HepG2 (cell line): ENCODE results near the gene CCM2L. TPM values are rescaled to one million over a fixed set of nuclear protein-coding genes. Genes with fewer than 3 reads are reported as not detected.

ENCODE experiments used
- AFF4 ChIP-seq: sonication (generic); formaldehyde crosslinking; IDR thresholded peaks from 2 replicates; pipeline ENCODE4 v1.4.0; 2020; ENCODE audit warnings: missing genetic modification reagents
- CEBPB ChIP-seq: IDR thresholded peaks from 2 replicates; pipeline ENCODE4 v1.6.1; 2011; ENCODE audit warnings: low read depth, low read length, improper control_type of control experiment, borderline replicate concordance
- E2F5 ChIP-seq: sonication (generic); formaldehyde crosslinking; conservative IDR thresholded peaks from 2 replicates; pipeline ENCODE4 v1.4.0; 2020; ENCODE audit warnings: missing genetic modification reagents
- IRF1 ChIP-seq: sonication (generic); formaldehyde crosslinking; IDR thresholded peaks from 2 replicates; pipeline ENCODE4 v1.4.0; 2020; ENCODE audit warnings: low read depth, mild to moderate bottlenecking, missing genetic modification reagents
- PRPF4 ChIP-seq: fragments of 200-400 bp; formaldehyde crosslinking; IDR thresholded peaks from 2 replicates; pipeline ENCODE4 v1.6.1; 2016; ENCODE audit warnings: low read length, low read depth; ENCODE audit not compliant: poor library complexity, severe bottlenecking
- ZBTB3 ChIP-seq: sonication (generic); formaldehyde crosslinking; IDR thresholded peaks from 2 replicates; pipeline ENCODE4 v1.4.0; 2020; ENCODE audit warnings: low read depth, mild to moderate bottlenecking, moderate library complexity, missing genetic modification reagents, borderline replicate concordance
- ZKSCAN1 ChIP-seq: fragments of 150-350 bp; IDR thresholded peaks from 2 replicates; pipeline ENCODE4 v1.6.1; 2014; ENCODE audit warnings: low read length
- ZNF230 ChIP-seq: sonication (generic); formaldehyde crosslinking; IDR thresholded peaks from 2 replicates; pipeline ENCODE4 v1.4.0; 2020; ENCODE audit warnings: mild to moderate bottlenecking, missing genetic modification reagents
- ZNF460 ChIP-seq: sonication (generic); formaldehyde crosslinking; IDR thresholded peaks from 2 replicates; pipeline ENCODE4 v1.5.1; 2020; ENCODE audit warnings: missing genetic modification reagents, mild to moderate bottlenecking, borderline replicate concordance
- ZNF646 ChIP-seq: sonication (generic); formaldehyde crosslinking; IDR thresholded peaks from 2 replicates; pipeline ENCODE4 v1.9.0; 2021; ENCODE audit warnings: mild to moderate bottlenecking, missing genetic modification reagents
- ZNF761 ChIP-seq: sonication (generic); formaldehyde crosslinking; conservative IDR thresholded peaks from 2 replicates; pipeline ENCODE4 v1.4.0; 2020; ENCODE audit warnings: mild to moderate bottlenecking, missing genetic modification reagents
- ZNF792 ChIP-seq: IDR thresholded peaks from 2 replicates; pipeline ENCODE4 v1.6.1; 2016
- ZUFSP ChIP-seq: sonication (generic); formaldehyde crosslinking; IDR thresholded peaks from 2 replicates; pipeline ENCODE4 v1.9.0; 2021; ENCODE audit warnings: missing genetic modification reagents, mild to moderate bottlenecking, borderline replicate concordance
- polyA plus RNA-seq, 8 experiments: library from polyadenylated mRNA; depleted of rRNA in 3 of 8; stranded (reverse) in 7 of 8; unstranded in 1 of 8; fragments of >200 nt; fragmentation: Illumina TruSeq in 4 of 8; extraction: Trizol in 4 of 8; gene quantifications; 2 replicates each; pipeline versions ENCODE4 v1.2.1 to v1.2.3, GENCODE V29; 2011 to 2016; ENCODE audit warnings: low read depth in 4 of 8, missing spikeins in 1 of 8, mixed read lengths in 1 of 8; ENCODE audit not compliant: insufficient read depth in 1 of 8
- total RNA-seq, 5 experiments: library from RNA; depleted of rRNA; stranded (reverse); fragments of >200 nt; fragmentation: Illumina TruSeq; extraction: Trizol; gene quantifications; 2 replicates each; pipeline ENCODE4 v1.2.3, GENCODE V29; 2016; ENCODE audit warnings: low read depth in 1 of 5

The CCM2L gene
- total and polyA plus RNA-seq, 2 of the 13 experiments (the other 11 are each of a cell fraction or from before 2014, with no cell fraction given) = 0.15 TPM; not detected in 1

GRCh38 chr20:32079655-32080109 is 69.4 kb downstream of the CCM2L start (continued):
- no peak for TF ChIP-seq AFF4 (CRISPR knock-in tag)
- peak; percentile 61; the same call in 1 of the 2 replicates for TF ChIP-seq ZNF646 (CRISPR knock-in tag)
- no peak for TF ChIP-seq E2F5 (CRISPR knock-in tag)
- no peak for TF ChIP-seq ZBTB3 (CRISPR knock-in tag)
- TF ChIP-seq PRPF4 = no peak
- no peak for TF ChIP-seq ZKSCAN1
- TF ChIP-seq ZUFSP = no peak
- TF ChIP-seq ZNF792 = no peak
- no peak for TF ChIP-seq ZNF761 (CRISPR knock-in tag)
- TF ChIP-seq IRF1 (CRISPR knock-in tag) = no peak
- TF ChIP-seq ZNF460 = no peak
- no peak for TF ChIP-seq ZNF230 (CRISPR knock-in tag)
- no peak for TF ChIP-seq CEBPB
